NAMALWA (cell line): ENCODE measurements around the gene TIA1.
"Not testable (repeated sequence)": the region's sequence is repeated elsewhere in the genome, so short reads cannot be mapped to it uniquely, and the experiment has no call there.

Experiments used
- DNase-seq: peaks from one replicate; pipeline ENCODE4 v3.0.0-alpha.2; 2015; ENCODE audit warnings: low spot score

The TIA1 gene, protein sequence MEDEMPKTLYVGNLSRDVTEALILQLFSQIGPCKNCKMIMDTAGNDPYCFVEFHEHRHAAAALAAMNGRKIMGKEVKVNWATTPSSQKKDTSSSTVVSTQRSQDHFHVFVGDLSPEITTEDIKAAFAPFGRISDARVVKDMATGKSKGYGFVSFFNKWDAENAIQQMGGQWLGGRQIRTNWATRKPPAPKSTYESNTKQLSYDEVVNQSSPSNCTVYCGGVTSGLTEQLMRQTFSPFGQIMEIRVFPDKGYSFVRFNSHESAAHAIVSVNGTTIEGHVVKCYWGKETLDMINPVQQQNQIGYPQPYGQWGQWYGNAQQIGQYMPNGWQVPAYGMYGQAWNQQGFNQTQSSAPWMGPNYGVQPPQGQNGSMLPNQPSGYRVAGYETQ

DNA sequence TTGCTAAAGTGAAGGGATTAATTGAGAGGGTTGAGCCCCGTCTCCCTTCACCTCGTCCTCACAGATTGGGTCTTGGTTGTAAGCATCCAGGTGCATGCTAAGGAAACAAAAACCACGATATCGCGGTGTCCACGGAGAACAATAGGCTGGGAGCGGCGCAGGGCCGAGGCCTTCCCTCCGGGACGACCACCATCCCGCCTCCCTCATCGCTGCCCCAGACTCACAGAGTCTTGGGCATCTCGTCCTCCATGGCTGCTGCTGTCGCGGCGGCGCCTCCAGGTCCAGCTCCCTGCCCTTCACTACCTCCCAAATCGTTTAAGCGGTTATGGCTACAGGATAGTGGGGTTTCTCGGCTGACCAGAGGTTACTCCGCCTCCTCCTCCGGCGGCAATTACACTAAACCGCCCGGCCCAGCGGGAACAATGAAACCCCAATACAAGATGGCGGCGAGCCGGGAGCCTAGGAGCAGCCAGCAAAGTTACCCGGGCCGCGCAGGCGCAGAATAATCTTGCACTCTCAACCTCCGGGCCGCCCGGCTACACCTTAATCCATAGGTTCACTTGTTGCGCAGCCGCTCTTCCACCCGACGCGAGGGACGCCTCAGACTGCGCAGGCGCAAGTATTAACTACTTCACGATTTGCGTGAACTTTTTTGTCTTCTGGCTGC lies at the start of gene TIA1:
TIA1 (minus strand) TSS at position 448 of the 667 bp plus-strand sequence; CDS start at position 250, 198 bp downstream.
- DNase-seq = peak; percentile 99

GRCh38 chr2:70297828-70298227 lies 49.4 kb upstream of the TIA1 start:
- not testable (repeated sequence) for DNase-seq

GRCh38 chr2:70283500-70284191 lies 35.2 kb upstream of the TIA1 start:
- DNase-seq = no peak

DNA sequence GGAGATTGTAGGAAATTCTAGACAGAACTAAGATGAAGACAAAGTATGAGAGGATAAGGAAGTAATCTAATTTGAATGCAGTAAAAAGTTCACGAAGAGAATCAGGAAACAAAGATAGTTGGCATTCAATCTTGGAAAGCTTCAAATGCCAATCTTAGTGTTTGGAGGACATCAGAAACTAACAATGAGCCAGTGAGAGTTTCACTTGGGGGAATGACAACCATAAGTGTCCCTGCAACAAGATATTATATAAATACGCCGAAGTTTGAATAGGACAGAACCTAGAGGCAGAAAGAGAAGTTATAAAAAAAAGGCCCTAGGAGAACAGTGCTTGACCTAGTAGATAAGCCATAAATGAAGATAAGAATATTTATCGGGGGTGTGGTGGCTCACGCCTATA lies 34.0 kb upstream of the TIA1 start:
- DNase-seq = no peak

DNA sequence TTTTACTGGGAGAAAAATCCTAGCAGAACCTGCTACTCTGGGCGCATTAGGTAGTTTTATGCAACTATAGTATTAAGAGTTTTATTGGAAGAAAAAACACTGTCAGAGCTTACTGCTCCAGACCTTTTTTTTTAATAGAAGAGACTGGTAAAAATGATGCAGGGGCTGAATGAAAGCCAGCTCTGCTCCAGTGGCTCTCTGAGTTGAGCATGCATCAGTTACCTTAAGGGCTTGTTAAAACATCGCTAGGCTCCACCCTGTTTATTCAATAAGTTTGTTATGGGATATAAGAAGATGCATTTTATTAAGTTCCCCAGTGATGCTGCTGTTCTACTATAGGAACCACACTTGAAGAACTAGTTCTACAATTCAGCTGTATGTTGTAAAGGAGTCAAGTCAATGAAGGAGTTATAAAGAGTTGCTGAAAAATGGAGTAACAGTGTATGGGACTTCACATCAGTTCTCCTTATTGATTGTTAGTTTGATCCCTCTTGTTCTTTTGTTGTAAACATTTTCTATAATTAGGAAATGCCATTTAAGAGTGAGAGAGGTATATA lies 31.9 kb upstream of the TIA1 start:
- DNase-seq = no peak

- DNase-seq = no peak
Measured at GRCh38 chr2:70270323-70270722, 21.9 kb upstream of the TIA1 start.

- DNase-seq = not testable (repeated sequence)
Measured at GRCh38 chr2:70269422-70270302, 21.2 kb upstream of the TIA1 start.

DNA sequence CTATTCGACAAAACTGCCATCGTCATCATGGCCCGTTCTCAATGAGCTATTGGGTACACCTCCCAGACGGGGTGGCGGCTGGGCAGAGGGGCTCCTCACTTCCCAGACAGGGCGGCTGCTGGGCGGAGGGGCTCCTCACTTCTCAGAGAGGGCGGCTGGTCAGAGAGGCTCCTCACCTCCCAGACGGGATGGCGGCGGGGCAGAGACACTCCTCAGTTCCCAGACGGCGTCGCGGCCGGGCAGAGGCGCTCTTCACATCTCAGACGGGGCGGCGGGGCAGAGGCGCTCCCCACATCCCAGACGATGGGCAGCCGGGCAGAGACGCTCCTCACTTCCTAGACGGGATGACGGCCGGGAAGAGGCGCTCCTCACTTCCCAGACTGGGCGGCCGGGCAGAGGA lies 18.5 kb upstream of the TIA1 start:
- not testable (repeated sequence) for DNase-seq

GRCh38 chr2:70261501-70261900 lies 13.1 kb upstream of the TIA1 start:
- DNase-seq = peak; percentile 35

- no peak for DNase-seq
Measured at GRCh38 chr2:70258532-70258875, 10.1 kb upstream of the TIA1 start.

- no peak for DNase-seq
Measured at GRCh38 chr2:70255637-70256314, 7.3 kb upstream of the TIA1 start.

- DNase-seq = no peak
Measured at GRCh38 chr2:70250434-70250833, 2.0 kb upstream of the TIA1 start.

GRCh38 chr2:70247364-70248180 lies 856 bp downstream of the TIA1 start:
- DNase-seq = peak; percentile 36

DNA sequence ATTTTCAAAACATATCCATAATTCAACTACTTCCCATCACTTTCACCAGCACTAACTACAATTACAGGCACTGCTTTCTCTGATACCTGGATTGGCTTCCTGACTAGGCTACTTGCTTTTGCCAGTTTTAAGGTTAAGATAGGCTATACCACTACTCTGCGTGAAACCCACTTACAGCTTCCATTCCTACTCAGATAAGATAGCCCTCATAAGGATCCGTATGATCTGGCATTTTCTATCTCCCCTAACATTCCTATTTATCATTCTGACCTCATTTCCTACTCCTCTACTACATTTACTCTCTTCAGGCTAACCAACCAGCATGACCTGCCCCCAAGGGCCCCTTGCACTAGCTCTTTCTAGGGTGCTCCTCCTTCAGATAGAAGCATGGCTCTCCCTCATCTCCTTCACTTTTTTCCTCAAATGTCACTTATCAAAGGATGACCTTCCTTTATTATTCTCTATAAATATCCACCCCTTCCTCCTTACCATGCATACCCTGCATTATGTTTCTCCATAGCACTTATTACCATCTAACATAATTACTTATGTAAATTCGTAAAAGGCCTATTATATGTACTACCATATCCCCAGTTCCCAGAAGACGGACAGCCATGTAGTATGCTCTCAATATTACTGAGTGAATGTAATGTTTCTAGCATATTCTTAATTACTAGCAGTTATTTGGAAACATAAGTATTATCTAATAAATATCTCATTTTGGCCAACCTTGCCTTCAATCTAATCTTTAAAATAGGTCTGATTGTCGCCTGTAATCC lies 4.4 kb downstream of the TIA1 start:
- DNase-seq = no peak

DNA sequence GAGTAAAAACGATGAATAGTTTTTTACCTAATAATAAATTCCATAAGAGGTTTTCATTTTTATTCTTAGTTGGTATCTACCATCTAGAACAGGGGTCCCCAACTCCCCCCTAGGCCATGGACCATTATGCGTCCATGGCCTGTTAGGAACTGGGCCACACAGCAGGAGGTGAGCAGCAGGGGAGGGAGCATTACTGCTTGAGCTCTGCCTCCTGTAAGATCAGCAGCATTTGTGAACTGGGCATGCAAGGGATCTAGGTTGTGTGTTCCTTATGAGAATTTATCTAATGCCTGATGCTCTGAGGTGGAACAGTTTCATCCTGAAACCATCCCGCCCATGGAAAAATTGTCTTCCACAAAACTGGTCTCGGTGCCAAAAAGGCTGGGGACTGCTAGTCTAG lies 5.9 kb downstream of the TIA1 start:
- no peak for DNase-seq

DNA sequence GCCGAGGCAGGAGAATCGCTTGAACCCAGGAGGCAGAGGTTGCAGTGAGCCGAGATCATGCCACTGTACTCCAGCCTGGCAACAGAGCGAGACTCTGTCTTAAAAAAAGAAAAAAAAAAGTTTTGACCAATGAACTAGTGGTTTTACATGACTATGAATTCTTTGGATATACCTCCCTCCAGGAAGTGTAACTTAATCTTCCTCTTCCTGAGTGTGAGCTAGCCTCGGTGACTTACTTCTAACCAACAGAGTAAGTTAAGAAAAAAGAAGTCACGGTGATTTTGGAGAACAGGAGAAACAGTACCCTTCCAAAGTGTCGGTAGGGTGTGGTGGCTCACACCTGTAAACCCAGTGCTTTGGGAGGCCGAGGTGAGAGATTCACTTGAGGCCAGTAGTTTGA lies 7.1 kb downstream of the TIA1 start:
- no peak for DNase-seq

DNA sequence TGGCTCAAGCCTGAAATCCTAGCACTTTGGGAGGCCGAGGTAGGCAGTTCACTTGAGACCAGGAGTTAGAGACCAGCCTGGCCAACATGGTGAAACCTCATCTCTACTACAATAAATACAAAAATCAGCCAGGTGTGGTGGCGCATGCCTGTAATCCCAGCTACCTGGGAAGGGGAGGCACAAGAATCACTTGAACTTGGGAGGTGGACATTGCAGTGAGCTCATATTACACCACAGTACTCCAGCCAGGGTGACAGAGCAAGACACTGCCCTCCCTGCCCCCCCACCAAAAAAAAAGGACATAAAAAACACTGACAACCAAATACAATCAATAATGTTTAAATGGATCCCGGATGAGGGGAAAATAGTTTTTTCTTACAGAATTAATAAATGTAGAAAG lies 7.8 kb downstream of the TIA1 start:
- DNase-seq = no peak

DNA sequence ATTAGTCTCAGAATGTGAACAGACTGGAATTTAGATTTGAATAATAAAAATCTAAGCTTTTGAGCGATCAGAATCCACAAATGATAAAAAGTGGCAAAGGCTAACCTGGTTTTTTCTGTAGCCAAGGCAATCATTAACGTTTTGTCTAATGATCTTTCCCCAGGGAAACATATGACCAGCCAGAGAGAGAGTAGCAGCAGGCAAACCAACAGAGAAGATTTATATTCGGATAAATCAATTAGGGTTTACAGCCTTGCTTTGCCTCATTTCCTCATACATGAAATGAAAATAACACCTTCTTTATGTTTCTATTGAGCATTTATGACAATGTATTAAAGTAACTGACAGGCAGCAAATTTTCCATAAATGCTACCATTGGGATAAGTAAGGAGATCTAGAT lies 14.5 kb downstream of the TIA1 start:
- DNase-seq = no peak

- DNase-seq = no peak
Measured at GRCh38 chr2:70226781-70227180, 21.6 kb downstream of the TIA1 start.
